ENCODE data around the gene TEX29. TPM values are rescaled to one million over a fixed set of nuclear protein-coding genes. Genes with fewer than 3 reads are reported as not detected.

TEX29 gene
- total RNA-seq, 3 donors from 2014 or later (not counting 1 experiment from before 2014, with no cell fraction given): not detected

- H3K4me1 ChIP-seq (ENCODE audit: control insufficient read depth, insufficient read depth, low read length): no peaks in the 10 kb centered on the region
- H3K4me1 Mint-ChIP-seq: no peaks in the 10 kb centered on the region
- H3K27ac Mint-ChIP-seq: no peak overlapping the region
- H3K36me3 Mint-ChIP-seq: no peaks in the 10 kb centered on the region
- H3K9me3 Mint-ChIP-seq: no peaks in the 10 kb centered on the region
- WGBS (ENCODE audit: insufficient coverage): 94% methylated on average over 7 of the region's 7 CpGs
- no peak for DNase-seq
- H3K27me3 ChIP-seq (ENCODE audit: control insufficient read depth, insufficient read depth, low read length): no peaks in the 10 kb centered on the region
- intact Hi-C loops (cut with micrococcal nuclease): no loop called here
- TF ChIP-seq, protein P1, sequence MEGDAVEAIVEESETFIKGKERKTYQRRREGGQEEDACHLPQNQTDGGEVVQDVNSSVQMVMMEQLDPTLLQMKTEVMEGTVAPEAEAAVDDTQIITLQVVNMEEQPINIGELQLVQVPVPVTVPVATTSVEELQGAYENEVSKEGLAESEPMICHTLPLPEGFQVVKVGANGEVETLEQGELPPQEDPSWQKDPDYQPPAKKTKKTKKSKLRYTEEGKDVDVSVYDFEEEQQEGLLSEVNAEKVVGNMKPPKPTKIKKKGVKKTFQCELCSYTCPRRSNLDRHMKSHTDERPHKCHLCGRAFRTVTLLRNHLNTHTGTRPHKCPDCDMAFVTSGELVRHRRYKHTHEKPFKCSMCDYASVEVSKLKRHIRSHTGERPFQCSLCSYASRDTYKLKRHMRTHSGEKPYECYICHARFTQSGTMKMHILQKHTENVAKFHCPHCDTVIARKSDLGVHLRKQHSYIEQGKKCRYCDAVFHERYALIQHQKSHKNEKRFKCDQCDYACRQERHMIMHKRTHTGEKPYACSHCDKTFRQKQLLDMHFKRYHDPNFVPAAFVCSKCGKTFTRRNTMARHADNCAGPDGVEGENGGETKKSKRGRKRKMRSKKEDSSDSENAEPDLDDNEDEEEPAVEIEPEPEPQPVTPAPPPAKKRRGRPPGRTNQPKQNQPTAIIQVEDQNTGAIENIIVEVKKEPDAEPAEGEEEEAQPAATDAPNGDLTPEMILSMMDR (IDR thresholded peaks at IDR 0.05): no peak
- H3K9me3 ChIP-seq (ENCODE audit: control insufficient read depth, insufficient read depth, low read length): no peaks in the 10 kb centered on the region
- no peaks in the 10 kb centered on the region for H3K36me3 ChIP-seq (ENCODE audit: control insufficient read depth, insufficient read depth, low read length)
- no peak overlapping the region for H3K4me3 Mint-ChIP-seq
- no peak overlapping the region for H3K4me3 ChIP-seq (ENCODE audit: low read length)
- H3K27ac ChIP-seq (ENCODE audit: low read length): no peak overlapping the region
- no peaks in the 10 kb centered on the region for H3K27me3 Mint-ChIP-seq (ENCODE audit: low read depth in 2 of 2)
- no peak for ATAC-seq
Observed at GRCh38 chr13:111329641-111330040, 9.2 kb downstream of the TEX29 start.

- Mint-ChIP-seq H3K4me1 (no peaks in the 10 kb centered on the region), H3K9me3 (no peaks in the 10 kb centered on the region), H3K27me3 (ENCODE audit: low read depth in 2 of 2) (no peaks in the 10 kb centered on the region), H3K4me3 (no peak overlapping the region), H3K36me3 (no peaks in the 10 kb centered on the region), H3K27ac (no peak overlapping the region)
- Histone ChIP-seq H3K27ac (ENCODE audit: low read length) (no peak overlapping the region), H3K27me3 (ENCODE audit: control insufficient read depth, insufficient read depth, low read length) (no peaks in the 10 kb centered on the region), H3K4me3 (ENCODE audit: low read length) (no peak overlapping the region), H3K36me3 (ENCODE audit: control insufficient read depth, insufficient read depth, low read length) (no peaks in the 10 kb centered on the region), H3K4me1 (ENCODE audit: control insufficient read depth, insufficient read depth, low read length) (no peaks in the 10 kb centered on the region), H3K9me3 (ENCODE audit: control insufficient read depth, insufficient read depth, low read length) (no peaks in the 10 kb centered on the region)
- intact Hi-C loops (cut with micrococcal nuclease): no loop called here
- TF ChIP-seq, protein P1 (IDR thresholded peaks at IDR 0.05): no peak
- no peak for DNase-seq
- no peak for ATAC-seq
- 86% methylated on average over 11 of the region's 11 CpGs for WGBS (ENCODE audit: insufficient coverage)
Observed at GRCh38 chr13:111330066-111330610, 9.7 kb downstream of the TEX29 start.

DNA sequence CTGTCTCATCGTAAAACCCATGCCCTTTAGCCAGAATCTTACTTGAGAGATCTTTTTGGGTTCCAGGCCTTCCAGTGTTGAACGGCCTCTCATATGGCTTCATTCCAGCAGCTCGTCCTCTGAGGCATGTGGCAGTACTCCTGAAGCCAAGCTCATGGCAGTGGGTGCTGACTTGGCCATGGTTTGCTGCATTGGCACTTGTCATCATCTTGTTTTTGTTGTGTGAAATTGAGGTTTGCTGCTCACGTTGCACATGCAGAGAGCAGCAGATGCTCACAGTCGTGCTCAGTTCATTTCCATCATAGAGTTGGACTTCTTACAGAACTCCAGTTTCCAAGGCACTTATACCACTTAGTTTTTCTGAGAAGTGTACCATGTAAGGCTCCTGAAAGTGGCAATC lies 14.9 kb downstream of the TEX29 start:
- TF ChIP-seq, protein P1 (IDR thresholded peaks at IDR 0.05): no peak
- intact Hi-C loops (cut with micrococcal nuclease): no loop called here

DNA sequence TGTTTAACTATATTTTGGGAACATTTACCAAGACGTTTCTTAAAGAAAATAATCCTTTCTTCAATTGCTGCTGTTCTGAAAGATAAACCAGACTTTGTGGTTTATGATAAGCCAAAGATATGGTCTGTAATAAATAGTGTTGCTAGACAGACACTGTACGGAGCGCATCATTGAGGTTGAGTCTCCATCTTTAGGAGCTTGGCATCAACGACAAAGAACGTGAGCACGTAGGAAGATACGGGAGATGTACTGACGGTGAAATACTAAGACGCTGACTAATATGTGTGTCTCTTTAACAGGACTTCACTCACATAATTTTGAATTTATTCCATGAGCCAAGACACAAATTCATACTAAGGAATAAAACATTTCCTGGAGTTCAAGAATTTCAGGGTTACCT lies 16.2 kb downstream of the TEX29 start:
- H3K36me3 ChIP-seq (ENCODE audit: control insufficient read depth, insufficient read depth, low read length): no peaks in the 10 kb centered on the region
- H3K36me3 Mint-ChIP-seq: no peaks in the 10 kb centered on the region
- DNase-seq: no peak
- ATAC-seq: no peak
- TF ChIP-seq, protein P1 (IDR thresholded peaks at IDR 0.05): no peak
- H3K27ac Mint-ChIP-seq: no peak overlapping the region
- 94% methylated on average over 9 of the region's 9 CpGs for WGBS (ENCODE audit: insufficient coverage)
- no peak overlapping the region for H3K27ac ChIP-seq (ENCODE audit: low read length)
- no peaks in the 10 kb centered on the region for H3K9me3 ChIP-seq (ENCODE audit: control insufficient read depth, insufficient read depth, low read length)
- no peaks in the 10 kb centered on the region for H3K27me3 Mint-ChIP-seq (ENCODE audit: low read depth in 2 of 2)
- intact Hi-C loops (cut with micrococcal nuclease): no loop called here
- H3K4me3 Mint-ChIP-seq: no peak overlapping the region
- no peaks in the 10 kb centered on the region for H3K4me1 ChIP-seq (ENCODE audit: control insufficient read depth, insufficient read depth, low read length)
- H3K4me3 ChIP-seq (ENCODE audit: low read length): no peak overlapping the region
- H3K27me3 ChIP-seq (ENCODE audit: control insufficient read depth, insufficient read depth, low read length): no peaks in the 10 kb centered on the region
- no peaks in the 10 kb centered on the region for H3K4me1 Mint-ChIP-seq
- no peaks in the 10 kb centered on the region for H3K9me3 Mint-ChIP-seq

More for the DNA sequence above, 14.9 kb downstream of the TEX29 start:
- Histone ChIP-seq H3K9me3 (ENCODE audit: control insufficient read depth, insufficient read depth, low read length) (no peaks in the 10 kb centered on the region), H3K27me3 (ENCODE audit: control insufficient read depth, insufficient read depth, low read length) (no peaks in the 10 kb centered on the region), H3K36me3 (ENCODE audit: control insufficient read depth, insufficient read depth, low read length) (no peaks in the 10 kb centered on the region), H3K4me3 (ENCODE audit: low read length) (no peak overlapping the region), H3K27ac (ENCODE audit: low read length) (no peak overlapping the region), H3K4me1 (ENCODE audit: control insufficient read depth, insufficient read depth, low read length) (no peaks in the 10 kb centered on the region)
- Mint-ChIP-seq H3K27me3 (ENCODE audit: low read depth in 2 of 2) (no peaks in the 10 kb centered on the region), H3K27ac (no peak overlapping the region), H3K4me1 (no peaks in the 10 kb centered on the region), H3K4me3 (no peak overlapping the region), H3K9me3 (no peaks in the 10 kb centered on the region), H3K36me3 (no peaks in the 10 kb centered on the region)
- ATAC-seq (no peak), DNase-seq (no peak)
- 92% methylated on average over 5 of the region's 5 CpGs for WGBS (ENCODE audit: insufficient coverage)
